ENCODE results near the gene SATB2.

- TF ChIP-seq CTCF (IDR thresholded peaks at IDR 0.05) (no peak), POLR2A (IDR thresholded peaks at IDR 0.05) (no peak)
Measured at GRCh38 chr2:199461711-199462346, 4.1 kb upstream of the SATB2 start.
